GF-D8 (cell line): ENCODE data around the gene DGKI.

Source experiments
- DNase-seq: peaks from one replicate; lab custom pipeline; 2025; lab: John Stamatoyannopoulos, UW

Gene DGKI

DNA sequence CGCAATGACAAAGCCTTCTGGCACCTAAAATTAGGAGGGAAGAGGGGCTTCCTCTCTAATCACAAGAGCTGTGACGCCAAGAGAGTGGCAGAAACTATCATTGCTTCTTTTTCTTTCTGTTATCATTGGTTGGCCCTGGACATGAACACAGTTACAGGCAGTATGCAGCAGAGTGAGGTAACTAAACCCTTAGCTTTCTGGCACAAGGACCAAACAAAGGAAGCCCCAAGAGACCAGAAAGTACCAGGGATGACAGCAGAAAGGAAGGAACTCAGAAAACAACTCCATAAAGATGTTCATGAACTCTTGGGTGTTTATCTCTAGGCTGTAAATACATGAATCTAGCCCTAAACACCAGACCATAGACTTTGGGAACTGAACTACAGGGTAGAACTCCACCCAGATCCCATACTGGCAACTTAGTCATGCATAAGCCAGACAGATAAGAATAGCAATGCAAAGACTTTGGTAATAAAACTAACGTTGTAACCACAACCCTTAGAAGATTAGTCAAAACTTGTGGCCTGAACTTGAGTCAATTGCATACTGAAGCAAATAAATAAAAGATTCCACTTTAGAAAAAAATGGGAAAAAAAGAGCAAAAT lies 307.6 kb downstream of the DGKI start:
- DNase-seq, result no peak

DNA sequence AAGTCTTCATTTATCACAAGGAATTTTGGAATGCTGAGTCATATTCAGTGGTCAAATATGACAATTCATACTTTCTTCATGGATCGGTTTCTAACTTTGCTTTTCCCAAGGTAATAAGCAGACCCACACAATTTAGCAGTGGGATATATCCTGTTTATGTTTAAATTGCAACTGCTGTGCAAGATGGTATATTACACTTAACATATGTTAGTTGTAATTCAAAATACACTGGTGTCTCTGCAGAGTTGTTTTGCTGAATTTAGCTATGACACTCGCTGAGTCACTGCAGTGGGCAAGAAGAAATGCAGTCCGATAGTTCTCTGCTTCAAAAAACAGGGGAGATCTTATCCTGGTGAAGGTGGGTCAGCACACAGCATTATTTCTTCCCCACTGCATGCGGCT lies 308.4 kb downstream of the DGKI start:
- DNase-seq, result no peak

- no peak for DNase-seq
Observed at GRCh38 chr7:137535579-137535978, 311.2 kb downstream of the DGKI start.

- no peak for DNase-seq
Observed at GRCh38 chr7:137531671-137532070, 315.1 kb downstream of the DGKI start.

DNA sequence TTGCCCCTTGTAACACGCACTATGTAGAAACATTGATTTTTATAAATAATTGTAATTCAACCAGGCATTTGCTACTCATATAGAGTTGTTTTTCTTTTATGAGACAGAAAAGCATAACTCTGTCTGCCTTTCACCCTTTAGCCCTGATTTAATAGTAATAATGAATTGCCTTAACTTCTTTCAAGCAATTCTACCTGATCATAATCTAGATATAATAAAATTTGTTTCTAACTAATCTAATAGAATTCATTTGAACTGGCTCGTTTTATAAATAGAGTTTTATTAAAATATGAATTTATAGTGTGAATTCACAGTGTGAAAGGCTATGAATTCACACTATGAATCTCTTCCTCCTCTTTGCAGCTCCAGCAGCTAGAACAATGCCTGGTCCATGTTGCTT lies 319.1 kb downstream of the DGKI start:
- no peak for DNase-seq

- no peak for DNase-seq
Observed at GRCh38 chr7:137523171-137523570, 323.6 kb downstream of the DGKI start.

- no peak for DNase-seq
Observed at GRCh38 chr7:137521451-137521850, 325.3 kb downstream of the DGKI start.

- no peak for DNase-seq
Observed at GRCh38 chr7:137519947-137520346, 326.8 kb downstream of the DGKI start.

GRCh38 chr7:137519181-137519691 lies 327.5 kb downstream of the DGKI start:
- no peak for DNase-seq

DNA sequence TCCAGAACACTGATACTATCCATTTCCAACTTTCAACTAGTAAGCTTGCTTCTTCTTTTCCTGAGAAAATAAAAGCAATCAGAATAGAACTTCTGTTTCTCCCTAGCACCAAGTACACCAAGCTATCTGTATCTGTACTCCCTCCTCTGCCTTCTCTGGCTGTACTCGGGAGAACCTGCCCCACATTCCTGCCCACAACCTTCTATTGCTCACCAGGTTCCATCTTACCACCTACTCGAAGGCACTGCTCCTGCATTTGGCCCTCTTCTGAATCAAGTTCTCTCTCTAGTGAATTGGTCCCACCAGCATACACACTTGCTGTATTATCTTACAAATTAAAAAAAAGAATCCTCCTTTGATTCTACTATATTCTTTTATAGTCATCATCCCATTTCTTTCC lies 333.7 kb downstream of the DGKI start:
- no peak for DNase-seq

GRCh38 chr7:137507096-137507495 lies 339.7 kb downstream of the DGKI start:
- no peak for DNase-seq

DNA sequence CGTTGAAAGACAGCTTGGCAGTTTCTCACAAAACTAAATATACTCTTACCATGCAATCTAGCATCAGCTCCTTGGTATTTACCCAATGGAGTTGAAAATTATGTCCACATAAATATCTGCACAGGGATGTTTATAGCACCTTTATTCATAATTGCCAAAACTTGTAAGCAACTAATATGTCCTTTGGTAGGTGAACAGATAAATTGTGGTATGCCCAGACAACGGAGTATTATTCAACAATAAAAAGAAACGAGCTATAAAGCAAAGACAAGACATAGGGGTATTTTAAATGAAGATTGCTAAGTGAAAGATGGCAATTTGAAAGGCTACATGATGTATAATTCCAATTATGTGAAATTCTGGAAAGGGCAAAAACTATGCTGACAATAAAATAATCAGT lies 340.7 kb downstream of the DGKI start:
- DNase-seq, result no peak

- no peak for DNase-seq
Observed at GRCh38 chr7:137501562-137501961, 345.2 kb downstream of the DGKI start.

DNA sequence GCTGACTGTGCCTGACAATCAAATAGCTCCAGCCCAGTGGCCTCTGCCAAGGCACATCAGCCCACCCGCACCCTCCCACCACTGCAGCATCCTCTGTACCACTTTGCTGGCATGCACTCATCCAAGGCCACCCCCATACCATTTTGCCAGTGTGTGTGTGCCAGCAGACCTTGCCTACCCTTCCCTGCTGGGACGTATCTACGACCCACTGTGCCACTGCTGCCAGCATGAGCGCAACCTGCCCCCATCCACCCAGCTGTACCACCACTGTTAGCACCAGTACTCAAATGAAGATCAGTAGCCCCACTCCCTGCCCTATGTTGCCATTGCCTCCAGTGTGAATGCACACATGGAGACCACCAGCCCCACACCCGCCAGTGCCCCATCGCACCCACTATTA lies 353.9 kb downstream of the DGKI start:
- DNase-seq, result no peak

DNA sequence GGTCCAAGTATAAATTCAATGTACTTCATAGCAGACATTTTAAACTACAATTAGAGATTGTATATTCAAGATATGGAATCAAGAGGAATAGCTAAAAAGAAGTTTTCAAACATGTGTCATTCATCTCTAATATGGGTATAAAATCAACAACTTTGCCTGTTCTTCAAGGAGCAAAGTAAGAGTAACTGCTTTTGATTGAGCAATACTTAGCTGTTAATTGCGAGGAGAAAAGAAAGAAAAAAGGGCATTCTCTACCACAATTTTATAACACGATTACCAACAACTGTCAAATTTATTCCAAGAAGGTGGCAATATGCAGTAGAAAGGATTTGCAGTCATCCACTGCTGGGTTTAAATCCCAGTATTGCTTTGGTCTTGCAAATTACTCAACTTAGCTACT lies 356.9 kb downstream of the DGKI start:
- DNase-seq, result no peak

DNA sequence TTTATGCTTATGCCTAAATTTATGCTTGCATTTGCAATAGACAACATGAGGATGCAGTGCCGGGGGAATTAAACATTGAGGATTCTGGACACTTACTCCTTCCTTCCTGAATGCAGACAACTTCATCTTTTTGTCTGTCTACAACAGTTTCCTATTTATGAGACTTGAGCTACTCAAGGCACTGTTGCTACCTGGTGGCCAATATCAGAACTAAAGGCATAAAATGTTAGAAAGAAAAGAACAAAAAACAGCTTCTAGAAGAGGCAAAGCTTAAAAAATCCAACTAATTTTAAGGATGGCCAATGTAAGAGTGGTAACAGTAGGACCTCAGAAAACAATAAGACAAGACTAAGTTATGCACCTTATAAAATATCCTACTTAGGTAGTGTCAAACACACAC lies 358.7 kb downstream of the DGKI start:
- DNase-seq, result no peak

- DNase-seq, result no peak
Observed at GRCh38 chr7:137485818-137486217, 361.0 kb downstream of the DGKI start.

DNA sequence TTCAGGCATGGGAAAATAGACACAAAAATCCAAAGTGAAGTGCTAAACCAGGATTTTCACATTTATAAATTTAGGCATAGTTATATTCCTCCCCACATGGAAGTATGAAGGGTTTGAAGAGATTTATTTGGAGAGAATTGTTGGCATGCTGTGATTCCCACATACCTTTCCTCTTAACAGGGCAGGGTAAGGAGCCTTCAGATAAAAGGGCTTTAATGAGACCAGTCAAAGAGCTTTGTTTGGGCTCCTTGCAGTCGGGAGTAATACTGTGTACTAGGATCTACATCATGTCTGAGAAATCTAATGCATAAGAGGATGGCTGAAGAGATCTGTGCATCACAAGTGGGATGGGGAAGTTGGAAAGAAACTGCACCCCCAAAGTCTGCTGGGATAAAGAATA lies 362.4 kb downstream of the DGKI start:
- no peak for DNase-seq

DNA sequence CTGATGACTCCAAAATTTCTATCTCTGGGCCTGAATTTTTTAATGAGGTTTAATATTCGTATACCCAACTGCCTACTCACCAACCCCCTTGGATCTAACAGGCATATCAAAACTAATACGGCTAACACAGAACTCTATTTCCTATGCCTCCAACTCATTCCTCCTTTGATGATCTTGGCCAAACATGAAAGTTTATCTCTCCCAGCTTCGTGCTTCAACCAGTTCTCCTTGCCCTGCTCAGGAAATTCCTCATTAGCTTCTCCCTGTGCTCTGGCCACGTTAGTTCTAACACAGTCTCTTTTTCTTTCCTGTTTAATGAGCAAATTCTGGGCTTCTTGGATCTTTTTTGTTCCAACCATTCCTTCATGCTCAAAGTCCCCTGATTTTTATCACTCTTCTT lies 364.3 kb downstream of the DGKI start:
- no peak for DNase-seq

- DNase-seq, result no peak
Observed at GRCh38 chr7:137480824-137481365, 365.9 kb downstream of the DGKI start.

DNA sequence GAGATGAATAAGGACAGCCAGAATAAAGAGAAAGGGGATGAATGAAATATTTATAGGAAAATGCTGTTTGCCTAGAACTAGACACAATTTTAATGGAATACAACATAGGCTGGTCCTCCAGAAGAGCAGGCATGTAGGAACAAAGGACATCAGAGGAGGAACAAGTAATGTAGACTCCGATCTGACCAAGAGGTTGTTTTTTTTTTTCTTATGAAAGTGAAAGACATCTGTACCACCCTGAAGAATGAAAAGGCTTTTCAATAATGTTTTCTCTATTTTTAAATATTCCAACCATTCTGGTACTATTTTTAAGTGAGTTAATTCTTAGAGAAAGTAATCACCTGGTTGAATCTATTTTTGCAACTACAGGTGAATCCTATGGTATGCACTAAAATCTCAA lies 366.4 kb downstream of the DGKI start:
- DNase-seq, result no peak

GRCh38 chr7:137476937-137477336 lies 369.8 kb downstream of the DGKI start:
- no peak for DNase-seq

- no peak for DNase-seq
Observed at GRCh38 chr7:137475966-137476365, 370.8 kb downstream of the DGKI start.

DNA sequence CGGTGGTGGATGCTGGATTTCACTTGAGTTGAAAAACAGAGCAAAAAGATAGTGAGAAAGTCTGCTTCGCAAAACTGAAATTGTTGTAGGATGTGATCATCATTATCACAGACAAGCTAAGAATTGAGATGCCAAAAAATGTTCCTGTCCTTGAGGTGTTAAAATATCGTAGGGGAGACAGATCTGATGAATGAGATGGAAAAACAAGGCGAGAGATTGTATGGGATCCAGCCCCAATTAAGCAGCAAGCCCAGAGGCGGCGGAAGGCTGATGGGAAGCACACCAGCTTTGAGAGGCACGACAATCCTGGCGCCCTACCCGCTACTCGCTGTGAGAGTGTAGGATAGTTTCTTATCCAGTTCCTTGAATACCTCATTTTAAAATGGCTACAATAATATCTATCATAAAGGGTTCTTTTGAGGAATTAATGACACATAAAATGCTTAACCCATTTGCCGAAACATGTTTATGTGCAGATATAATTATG lies 372.2 kb downstream of the DGKI start:
- DNase-seq, result no peak
